GM12892 (cell line): ENCODE measurements around the gene PLCH1.

Experiments
- POLR2A ChIP-seq: IDR thresholded peaks from 2 replicates; pipeline ENCODE4 v1.6.1; 2011; ENCODE audit warnings: low read depth, low read length, control low read depth
- POLR2AphosphoS5 ChIP-seq: IDR thresholded peaks from 2 replicates; pipeline ENCODE4 v1.6.1; 2011; ENCODE audit warnings: low read depth, low read length, control low read depth

DNA sequence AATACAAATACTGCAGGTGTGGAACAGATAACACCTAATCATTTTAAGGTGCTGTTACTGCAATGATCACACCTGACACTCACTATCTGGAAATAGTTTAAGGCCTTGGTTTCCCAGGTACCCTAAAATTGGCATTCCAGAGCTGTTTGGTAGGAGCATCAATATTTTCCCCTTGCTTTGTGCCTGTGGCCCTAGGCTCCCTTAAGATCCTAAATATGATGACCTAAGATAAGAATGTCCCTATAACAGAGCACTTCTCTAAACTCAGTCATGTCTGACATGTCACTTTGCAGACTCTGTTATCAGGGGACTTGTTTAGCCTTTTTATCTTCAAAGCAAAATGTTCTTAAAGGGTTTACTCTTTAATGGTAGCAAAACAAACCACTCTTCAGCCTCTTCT lies 335.5 kb downstream of the PLCH1 start:
- TF ChIP-seq POLR2A = no peak
- TF ChIP-seq POLR2AphosphoS5 = no peak
